NT2/D1 (cell line): ENCODE measurements around the gene PHF2.

Experiments used
- SUZ12 ChIP-seq: IDR thresholded peaks from 2 replicates; pipeline ENCODE4 v1.6.1; 2011; ENCODE audit not compliant: insufficient read length, insufficient read depth; ENCODE audit errors: extremely low read depth
- YY1 ChIP-seq: IDR thresholded peaks from 2 replicates; pipeline ENCODE4 v1.6.1; 2011; ENCODE audit not compliant: insufficient read length, insufficient read depth
- ZNF274 ChIP-seq: IDR thresholded peaks from 2 replicates; pipeline ENCODE4 v1.6.1; 2011; ENCODE audit warnings: mild to moderate bottlenecking, low read depth, low read length

DNA sequence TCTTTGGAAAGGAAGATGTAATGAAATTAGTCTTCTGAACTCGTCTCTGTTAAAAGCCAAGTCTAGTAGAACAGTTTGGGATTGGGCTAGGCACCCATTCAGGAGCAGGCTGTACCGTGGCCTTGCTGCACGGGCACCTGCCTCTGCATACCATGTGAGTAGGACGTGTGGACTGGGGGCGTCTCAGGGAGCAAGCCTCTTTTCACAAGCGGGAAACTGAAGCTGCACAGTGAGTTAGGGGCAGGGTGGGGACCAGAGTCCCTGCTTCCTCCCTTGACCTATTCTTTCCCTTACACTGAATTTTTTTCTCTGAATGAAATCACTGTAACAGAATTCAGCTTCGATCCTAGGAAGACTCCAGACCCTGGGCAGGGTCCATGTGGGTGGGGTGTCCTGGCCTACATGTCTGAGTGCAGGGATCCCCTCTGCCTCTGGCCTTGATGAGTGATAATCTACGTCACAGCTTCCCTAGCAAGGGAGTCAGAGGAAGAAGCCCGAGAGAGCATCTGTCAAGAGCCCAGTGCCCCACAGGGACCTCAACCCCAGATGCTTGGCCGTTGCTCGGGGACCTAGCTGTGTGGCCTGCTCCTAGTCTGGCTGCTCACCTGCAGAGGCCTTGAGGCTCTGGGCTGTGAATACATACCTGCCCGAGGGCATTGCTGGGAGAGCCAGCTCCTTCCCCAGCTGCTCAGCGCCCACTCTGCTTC, 15.1 kb downstream of the PHF2 start:
- no peak for TF ChIP-seq SUZ12
- TF ChIP-seq YY1: no peak
- TF ChIP-seq ZNF274: no peak
